Right hindlimb (tissue), 1 donor: ENCODE results near the gene EYA2.

Experiments
- DNase-seq: peaks from one replicate; pipeline ENCODE4 v3.0.0-alpha.2; 2018

EYA2 gene

DNA sequence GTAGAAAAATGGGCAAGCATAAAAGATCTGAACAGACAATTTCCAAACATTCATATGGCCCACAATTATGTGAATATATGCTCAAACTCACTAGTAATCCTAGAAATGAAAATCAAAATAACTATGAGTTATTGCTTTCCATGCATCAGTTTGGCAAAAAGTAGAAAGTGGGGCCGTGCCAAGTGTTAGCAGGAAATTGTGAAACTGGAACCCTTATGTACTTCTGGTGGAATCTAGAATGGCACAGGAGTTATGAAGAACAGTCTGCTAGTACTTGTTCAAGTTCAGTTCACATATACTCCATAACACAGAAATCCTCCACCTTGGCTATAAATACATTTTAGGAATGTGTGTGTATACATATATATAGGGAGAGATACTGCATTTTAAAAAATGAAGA, 89.8 kb downstream of the EYA2 start:
- no peak for DNase-seq

DNA sequence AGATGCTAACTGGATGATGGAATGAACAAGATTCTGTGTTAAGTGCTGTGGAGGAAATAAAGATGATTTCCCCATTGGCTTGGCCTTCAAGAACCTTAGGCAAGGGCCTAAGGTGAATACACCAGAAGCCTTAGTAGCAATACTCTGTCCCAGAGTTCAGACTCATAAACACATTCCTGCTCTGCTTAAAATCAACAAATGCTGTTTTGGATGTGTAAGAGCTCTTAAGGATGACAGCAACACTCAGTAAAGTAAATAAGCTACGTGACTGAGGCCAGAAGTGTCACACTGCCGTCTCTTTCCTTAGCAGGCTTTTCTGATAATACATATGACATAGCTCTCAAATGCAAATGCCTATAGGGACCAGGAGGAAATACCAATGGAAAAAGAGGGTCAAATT, 90.6 kb downstream of the EYA2 start:
- DNase-seq: no peak

DNA sequence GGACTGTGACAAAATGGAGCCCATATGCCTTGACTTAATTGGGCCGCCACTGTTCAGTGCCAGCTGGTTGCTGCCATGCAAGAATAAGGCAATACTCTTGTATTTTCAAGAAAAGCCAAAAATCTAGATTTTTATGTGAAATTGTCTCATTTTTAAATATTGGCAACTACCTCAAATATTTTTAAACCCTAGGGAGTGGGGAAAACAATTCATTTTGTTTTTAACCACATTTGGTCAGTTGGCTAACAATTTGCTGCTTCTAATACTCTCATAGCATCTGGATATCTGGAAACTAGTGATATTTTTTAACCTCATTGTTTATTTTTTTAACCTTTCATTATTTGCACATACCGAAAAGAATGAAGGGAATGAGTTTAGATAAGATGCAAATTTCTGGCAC, 91.0 kb downstream of the EYA2 start:
- no peak for DNase-seq

DNA sequence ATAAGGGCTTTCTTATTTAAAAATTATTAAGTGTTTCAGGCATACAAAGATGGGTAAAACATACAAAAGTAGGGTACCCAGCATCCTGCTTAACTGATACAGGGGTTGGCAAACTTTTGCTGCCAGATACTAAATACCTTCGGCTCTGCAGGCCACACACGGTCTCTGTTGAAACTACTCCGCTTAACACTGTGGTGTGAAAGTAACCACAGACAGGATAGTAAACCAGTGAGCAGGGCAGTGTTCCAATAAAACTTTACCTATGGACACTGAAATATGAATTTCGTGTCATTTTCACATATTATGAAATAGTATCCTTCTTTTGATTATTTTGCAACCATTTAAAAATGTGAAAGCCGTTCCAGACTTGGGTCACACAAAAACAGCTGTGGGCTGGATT, 92.4 kb downstream of the EYA2 start:
- DNase-seq: no peak

DNA sequence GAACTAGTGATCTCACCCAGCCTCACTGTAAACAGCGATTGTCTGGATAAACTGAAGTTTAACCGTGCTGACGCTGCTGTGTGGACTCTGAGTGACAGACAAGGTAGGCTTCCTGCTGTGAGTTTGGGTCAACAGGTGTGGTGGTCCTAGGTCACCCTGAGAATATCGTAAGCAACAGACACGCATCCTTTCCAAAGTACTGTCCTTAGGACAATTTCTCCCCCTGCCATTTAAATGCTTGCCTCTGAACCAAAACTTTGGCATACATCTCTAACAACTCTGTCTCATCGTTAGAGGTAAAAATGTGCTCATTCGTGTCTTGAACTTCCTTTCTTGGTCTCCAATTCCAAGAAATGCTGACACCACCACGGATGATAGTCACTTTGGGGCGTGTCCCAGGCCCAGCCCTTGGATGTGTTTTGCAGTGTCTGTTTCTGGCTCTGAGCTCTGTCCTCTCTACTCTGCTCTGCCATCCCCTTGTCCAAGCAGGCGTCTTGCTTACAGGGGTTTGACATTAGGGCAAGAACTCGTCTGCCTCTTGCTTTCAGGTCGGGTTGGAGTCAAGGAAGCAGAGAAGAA, 95.5 kb downstream of the EYA2 start:
- no peak for DNase-seq

DNA sequence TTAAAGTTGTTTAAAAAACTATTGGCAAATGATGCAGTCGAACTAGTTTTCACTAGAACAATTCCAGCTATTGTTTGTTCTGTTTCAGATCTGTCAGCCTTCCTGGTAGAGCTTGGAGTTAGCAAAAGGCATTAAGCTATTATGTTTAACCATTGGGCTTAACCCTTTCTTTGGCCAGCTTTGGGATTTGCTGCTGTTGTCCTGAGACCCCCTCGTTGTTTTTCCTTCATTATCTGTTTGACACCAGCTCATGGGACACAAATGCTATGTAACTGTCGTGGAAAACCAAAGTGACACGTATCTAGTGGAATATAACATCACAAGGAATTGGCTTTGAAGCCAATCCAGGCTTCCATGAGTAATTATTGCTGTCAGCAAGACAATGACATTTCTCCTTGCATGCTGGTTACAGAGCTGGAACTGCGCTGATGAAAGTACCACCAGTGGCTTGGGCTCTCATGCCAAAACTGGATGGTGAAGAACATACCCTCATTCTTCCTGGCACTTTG, 96.0 kb downstream of the EYA2 start:
- DNase-seq: no peak

DNA sequence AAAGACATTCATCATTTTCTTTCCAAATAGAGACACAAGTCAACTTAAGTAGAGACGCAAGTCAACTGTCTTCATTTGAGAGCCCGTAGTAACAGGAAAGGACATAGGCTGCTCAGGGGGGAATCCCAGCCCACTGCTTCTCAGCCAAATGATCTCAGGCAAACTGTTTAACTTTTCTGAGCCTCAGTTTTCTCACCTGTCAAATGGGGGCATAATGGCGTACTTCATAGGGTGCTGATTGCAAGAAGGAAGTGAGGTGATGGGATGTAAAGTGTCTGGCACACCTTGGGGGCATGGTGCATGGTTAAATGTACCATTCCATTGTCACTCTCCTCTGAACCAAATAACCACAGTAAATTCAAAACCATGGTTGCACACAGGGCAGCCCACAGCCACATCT, 96.5 kb downstream of the EYA2 start:
- no peak for DNase-seq

DNA sequence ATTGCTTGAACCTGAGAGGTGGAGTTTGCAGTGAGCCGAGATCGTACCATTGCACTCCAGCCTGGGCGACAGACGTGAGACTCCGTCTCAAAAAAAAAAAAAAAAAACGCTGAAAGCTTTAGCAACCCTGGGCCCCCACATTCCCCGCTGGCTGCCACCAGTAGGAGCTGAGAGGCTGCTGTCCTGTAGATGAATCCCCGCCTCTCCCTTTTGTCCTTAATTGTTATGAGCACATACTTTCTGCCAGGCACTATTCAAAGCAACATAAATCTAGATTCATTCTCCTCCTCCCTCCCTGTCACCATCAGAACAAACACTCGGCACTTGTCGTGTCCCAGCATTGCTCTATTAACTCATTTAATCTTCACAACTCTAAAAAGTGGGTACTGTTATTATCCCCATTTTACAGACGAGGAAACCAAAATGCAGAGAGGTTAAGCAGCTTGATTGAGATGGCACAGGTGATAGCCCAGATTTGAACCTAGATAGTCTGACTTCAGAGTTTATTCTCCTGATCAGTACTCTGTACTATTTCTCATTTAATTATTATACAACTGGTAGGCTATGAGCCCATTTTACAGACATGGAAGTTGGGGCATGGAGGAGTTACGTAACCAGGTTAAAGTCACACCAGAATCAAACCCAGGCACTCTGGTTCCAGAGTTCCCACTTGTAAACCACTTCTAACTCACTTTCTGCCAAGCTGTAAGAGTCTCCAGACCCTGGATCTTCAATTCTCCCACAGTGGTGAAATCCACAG, 97.4 kb downstream of the EYA2 start:
- no peak for DNase-seq

DNA sequence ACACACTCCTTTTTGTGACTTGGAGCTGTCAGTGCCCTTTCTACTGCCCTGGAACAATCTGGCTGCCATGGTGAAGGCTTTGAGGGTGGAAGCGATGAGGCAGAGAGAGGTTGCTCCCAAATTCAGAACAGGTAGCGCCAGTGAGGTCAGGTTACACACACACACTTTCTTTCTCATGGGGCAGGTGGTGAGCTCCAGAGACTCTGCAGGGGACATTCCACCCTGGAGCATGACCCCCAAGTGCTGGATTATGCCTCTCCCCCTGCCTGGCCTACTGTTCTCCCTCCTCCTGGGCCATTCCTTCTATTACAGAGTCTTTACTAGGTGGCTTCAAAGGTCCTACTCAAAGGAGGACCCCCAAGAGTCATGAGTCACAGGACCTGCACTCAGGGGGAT, 98.0 kb downstream of the EYA2 start:
- no peak for DNase-seq

DNA sequence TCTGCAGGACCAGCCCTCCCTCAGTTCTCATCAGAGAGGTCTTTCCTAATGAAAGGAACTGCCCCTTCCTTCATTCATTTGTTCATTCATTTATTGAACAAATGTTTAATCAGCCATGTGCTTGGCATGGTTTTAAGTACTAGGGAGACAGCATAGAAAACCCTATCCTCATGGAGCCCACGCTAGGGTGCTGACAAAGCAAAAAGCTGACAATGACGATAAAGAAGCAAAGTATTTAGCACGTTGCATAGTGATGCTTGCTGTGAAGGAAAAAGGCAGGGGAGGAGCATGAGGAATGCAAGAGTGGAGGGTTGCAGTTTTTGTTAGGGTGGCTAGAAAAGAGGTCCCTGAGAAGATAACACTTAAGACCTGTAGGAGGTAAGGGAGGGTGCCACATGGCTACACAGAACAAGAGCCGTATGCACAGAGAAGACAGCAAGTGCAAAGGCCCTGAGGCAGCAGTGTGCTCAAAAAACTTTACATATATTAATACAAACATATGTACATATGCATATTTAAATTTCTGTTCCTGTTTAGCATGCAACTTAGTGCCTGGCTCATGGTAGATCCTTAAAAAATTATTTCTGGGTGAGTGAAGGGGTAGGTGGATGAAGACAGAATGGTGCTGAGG, 98.9 kb downstream of the EYA2 start:
- DNase-seq: no peak

DNA sequence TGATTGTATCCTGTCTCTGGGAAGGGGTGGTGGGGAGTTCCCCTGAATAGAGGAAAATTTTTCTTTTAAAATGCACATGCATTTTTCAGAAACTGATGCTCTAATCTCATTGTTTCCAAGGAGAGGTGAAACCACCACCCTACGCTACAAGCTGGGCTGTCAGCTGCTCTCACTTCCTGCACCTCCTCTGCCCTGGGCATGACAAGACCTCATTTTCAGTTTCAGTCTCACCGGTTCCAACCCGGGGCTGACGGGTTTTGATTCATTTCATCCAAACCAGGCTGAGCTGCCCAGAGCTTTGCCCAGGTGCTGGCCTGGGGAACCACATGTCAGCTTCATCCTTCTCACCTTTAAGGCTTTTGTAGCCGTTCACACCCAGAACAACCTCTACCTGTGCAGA, 99.7 kb downstream of the EYA2 start:
- no peak for DNase-seq

DNA sequence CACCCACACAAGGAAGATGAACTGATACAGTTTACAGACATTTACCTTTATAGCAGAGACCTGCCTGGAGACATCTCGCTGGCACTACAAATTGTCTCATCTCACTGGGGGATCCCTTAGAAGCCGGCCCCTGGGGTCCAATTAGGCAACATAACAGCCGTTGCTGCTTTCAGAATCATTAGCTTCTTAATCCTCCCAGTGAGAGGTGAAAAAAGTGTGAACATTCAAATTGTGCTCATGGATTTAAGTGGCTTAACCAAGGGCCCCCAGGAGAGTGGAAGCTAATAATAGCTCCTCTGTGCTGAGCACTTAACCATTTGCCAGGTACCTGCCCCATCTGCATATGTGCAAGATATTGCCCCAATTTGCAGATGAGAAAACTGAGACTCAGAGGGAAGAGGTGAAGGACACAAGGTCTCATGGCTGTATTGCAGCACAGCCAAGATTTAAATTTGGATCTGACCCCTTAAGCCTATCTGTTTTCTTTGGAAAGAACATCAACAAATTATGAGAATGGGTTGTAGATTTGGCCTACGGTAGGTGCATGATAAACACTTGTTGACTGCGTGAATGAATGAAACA, 101.0 kb downstream of the EYA2 start:
- DNase-seq: no peak

DNA sequence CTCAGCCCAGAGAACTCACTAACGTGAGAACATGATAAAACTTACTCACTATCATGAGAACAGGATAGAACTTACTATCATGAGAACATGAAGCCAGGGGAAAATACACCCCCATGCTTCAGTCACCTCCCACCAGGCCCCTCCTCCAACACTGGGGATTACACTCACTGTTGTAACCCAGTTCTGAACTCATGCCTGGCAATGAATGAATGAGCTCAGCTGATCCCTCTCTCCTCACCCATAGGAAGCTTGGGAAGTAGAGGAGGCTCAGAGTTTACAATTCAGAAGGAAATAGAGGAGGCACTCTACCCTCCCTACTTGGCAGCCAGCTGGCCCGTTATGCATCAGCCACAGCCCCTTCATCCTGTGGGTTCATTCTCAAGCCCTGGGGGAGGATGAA, 102.5 kb downstream of the EYA2 start:
- no peak for DNase-seq

DNA sequence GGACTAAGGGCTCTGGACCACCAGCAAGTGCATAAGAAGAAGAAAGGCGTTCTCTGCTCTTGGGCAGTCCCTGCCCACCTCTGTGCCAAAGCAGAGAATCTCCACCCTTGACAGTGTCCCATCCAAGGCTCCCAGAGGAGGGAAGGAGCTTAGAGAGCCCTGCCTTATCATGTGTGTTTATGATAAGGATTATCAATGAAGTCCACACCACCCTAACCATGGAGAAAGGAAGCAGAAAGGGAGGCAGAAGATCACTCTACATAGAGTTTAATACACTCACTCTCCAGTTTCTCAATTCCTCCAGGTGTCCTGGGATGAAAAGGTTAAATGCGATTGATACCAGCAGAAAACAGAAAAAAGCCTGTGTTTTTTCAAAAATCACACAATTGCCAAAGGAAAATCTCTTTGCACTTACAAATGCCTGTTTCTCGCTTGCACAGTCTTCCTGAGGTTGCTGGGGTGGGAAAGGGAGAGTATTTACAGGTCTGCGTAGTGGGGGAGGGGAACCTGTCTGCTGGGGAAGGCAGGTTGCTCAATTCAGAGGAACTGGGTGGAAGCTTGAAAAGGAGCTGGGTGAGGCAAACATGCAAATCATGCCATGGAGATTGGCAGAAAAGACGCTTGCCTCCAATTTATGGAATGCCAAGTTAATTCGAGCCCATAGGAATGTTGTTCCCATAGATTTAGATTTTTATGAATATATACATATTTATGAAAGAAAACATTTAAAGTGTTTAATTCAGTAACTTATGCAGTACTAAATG, 104.0 kb downstream of the EYA2 start:
- DNase-seq: no peak

DNA sequence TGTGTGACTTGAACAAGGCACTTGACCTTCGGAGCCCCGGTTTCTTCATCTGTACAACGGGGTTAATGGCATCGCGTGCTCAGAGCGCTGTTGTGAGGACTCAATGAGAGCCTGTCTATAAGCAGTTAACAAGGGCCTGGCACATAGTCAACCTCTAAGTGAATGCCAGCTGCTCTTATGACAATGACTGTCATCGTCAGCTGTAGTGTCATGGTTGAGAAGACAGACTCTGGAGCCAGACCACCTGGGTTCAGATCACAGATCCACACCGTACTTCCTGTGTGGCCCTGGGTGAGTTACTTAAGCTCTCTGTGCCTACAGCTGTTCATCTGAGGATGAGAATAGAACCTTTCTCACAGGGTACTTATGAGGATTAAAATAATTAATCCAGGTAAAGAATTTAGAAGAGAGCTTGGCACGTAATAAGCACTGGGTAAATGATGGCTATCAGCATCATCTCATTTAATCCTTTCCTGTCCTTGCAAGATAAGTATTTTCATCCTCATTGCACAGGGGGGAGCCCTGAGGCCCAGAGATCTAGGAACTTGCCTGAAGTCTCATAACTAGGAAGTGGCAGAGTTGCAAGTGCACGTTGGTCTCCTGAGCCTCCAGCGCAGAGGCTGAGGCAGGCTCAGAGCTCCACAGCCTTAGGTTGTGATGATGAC, 105.3 kb downstream of the EYA2 start:
- DNase-seq: no peak

DNA sequence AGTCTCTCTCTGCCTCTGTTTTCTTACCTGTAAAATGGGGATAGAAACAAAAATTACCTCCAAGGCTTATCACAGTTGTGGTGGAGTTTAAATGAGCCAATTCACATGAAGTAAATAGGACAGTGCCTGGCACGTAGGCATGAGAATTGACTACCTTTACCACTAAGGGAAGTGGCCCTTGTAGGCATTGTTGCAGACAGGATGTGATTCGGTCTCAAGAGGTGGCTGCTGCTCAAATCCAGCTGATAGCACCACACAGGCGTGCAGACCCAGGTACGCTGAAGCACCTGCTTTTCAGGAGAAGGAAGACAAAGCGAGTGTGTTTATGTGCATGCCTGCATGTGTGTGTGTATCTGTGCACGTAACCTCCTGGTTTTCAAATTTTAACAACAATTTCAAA, 108.6 kb downstream of the EYA2 start:
- DNase-seq: no peak

DNA sequence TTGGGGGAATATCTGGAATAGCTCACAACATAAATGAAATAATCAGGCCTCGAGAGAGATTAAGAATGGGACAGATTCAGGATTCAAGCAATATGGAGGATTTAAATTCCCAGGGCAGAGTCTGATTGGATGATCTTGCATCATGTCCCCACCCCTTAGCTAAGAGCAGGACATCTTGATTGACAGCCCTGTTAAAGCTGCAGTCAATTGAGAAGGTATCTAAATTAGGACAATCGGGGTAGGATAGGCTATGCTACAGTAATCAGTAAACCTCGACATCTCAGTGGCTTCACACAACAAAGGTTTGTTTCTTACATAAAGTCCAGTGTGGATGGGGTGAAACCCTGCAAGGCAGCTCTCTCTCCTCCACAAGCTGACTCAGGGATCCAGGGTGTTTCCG, 109.5 kb downstream of the EYA2 start:
- no peak for DNase-seq

DNA sequence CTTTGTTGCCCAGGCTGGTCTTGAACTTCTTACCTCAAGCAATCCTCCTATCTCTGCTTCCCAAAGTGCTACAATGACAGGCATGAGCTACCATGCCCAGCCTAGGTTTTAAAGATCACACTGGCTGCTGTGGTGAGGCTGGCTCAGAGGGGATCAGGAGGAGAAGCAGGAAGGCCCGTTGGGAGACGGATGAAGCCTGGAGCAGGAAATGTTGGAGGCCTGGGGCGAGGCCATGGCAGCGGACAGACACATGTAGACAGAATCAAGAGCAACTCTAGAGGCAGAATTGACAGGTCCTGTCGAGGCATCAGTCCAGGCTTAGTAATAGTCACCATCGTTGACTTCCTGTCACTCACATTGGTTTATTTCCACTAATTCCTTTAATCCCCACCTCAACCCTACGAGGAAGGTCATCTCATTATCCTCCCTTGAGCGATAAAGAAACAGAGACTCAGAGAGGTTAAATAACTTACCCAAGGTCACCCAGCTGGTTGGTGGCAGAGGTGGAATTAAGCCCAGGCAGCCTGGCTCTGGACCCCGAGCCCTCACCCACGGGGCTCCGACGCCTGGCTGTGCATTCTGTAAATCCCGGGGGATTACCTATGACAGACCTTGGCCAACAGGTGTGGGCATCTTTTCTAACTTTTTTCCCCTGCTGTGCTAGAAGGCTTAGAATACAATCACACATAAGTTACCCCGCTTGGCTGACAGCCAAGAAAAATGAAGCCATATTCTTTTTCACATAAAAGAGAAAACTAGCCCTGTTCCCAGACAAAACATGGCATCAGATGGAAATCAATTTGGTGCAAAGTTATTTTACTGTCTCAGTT, 113.4 kb downstream of the EYA2 start:
- DNase-seq: no peak

DNA sequence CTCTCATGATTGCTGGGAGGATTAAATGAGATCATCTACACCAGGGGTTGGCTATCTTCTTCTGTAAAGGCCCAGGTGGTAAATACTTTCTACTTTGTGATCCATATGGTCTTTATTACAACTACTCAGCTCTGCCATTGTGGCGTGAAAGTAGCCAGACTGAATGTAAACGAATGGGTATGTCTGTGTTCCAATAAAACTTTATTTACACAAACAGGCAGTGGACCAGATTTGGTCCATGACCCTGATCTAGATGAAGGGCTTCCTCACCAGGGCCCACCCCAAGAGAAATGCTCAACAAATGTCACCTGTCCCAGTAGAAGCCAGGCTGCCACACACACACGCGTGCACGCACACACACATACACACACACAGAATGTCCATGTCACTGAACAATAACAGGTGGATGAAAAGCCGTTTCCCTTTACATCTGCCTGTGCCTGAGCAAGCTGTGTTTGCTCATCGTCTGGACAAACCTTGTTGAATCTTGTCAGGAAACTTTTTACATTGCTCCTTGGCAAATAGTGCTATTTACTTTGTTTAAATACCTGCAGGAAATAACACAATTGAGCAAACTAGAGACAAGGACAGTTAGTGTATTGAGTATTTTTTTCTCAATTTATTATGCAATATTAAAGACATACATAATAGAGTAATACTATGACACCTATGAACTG, 114.3 kb downstream of the EYA2 start:
- no peak for DNase-seq

DNA sequence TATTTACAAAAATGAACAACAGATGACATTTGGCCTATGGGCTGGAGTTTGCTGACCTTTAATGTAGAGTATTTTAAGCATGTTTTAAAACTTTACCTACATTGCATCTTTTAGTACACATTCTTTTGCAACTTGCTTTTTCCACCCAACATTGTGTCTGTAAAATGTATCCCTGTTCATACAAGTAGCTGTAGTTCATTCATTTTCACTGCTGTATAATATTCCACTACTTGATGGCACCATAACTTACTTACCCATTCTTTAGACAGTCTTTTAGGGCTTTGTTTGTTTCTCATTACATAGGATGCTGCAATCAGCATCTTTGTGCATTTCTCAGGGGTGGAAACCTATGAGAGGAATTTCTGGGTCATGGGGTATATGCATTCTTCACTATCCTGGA, 115.1 kb downstream of the EYA2 start:
- no peak for DNase-seq

DNA sequence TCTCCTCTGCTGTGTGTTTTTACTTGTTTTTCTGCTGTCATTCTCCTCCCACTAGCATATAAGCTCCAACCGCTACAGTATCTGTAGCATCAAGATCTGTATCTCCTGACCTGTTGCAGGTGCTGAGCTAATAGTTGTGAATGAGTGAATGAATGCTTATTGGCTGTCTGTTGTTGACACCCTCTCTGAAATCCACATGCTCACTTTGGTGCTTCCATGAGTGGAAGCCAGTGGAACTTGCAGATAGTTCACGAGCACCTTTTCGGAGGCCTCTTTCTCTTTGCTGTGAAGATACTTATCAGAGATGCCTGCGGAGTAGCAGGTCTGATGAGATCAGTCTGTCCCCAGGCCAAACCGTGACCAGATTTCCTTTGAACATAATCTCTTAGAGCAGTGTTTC, 117.3 kb downstream of the EYA2 start:
- DNase-seq: no peak
